H1 (cell line): ENCODE results near the gene FOXP4. TPM values are rescaled to one million over a fixed set of nuclear protein-coding genes. Genes with fewer than 3 reads are reported as not detected.

Experiments
- ASH2L ChIP-seq: fragments of 200-600, 300-600 bp; sonication (generic); IDR thresholded peaks from one replicate; pipeline ENCODE4 v1.7.1; 2017; ENCODE audit warnings: low read length
- HDAC2 ChIP-seq, 2 experiments: fragments of 300-600 bp in 1 of 2; sonication (generic) in 1 of 2; IDR thresholded peaks; 2 replicates each; pipeline ENCODE4 v1.6.1; 2011 to 2012; ENCODE audit warnings: low read depth in 2 of 2, low read length in 2 of 2, mild to moderate bottlenecking in 2 of 2, moderate library complexity in 2 of 2, borderline replicate concordance in 1 of 2, inconsistent platforms in 1 of 2
- RNF2 ChIP-seq: fragments of 200-900, 300-1000 bp; sonication (generic); IDR thresholded peaks from 2 replicates; pipeline ENCODE4 v1.7.1; 2016; ENCODE audit warnings: borderline replicate concordance, low read depth, mild to moderate bottlenecking, antibody characterized with exemption, low read length; ENCODE audit not compliant: poor library complexity, severe bottlenecking; ENCODE audit errors: missing control alignments
- SAP30 ChIP-seq: fragments of 300-600 bp; sonication (generic); IDR thresholded peaks from 2 replicates; pipeline ENCODE4 v1.7.1; 2012; ENCODE audit warnings: low read length, moderate library complexity, mild to moderate bottlenecking, inconsistent platforms; ENCODE audit not compliant: insufficient read depth, insufficient replicate concordance
- USF2 ChIP-seq: IDR thresholded peaks from 2 replicates; pipeline ENCODE4 v1.6.1; 2011; ENCODE audit warnings: low read length, improper control_type of control experiment
- polyA plus RNA-seq, 7 experiments: library from polyadenylated mRNA; depleted of rRNA in 3 of 7; stranded (reverse) in 5 of 7; unstranded in 2 of 7; fragments of >200 nt in 5 of 7; fragments of 200-250 nt in 2 of 7; gene quantifications; 1 replicate in 5 of 7; 2 replicates in 1 of 7; 4 replicates in 1 of 7; pipeline versions ENCODE4 v1.2.1 to v1.2.3, GENCODE V29; 2011 to 2013; ENCODE audit warnings: missing spikeins in 2 of 7, mixed read lengths in 2 of 7
- total RNA-seq: library from RNA; stranded (reverse); fragmentation: NEBNext Ultra II Directional; extraction: Animal tissue kit (Norgen Biotek cat#: 25700); gene quantifications from 2 replicates; pipeline ENCODE4 v1.2.1, GENCODE V29; 2021

FOXP4 gene
- total and polyA plus RNA-seq, 2 of the 8 experiments (the other 6 are each of a cell fraction or from before 2014, with no cell fraction given), result 4.8 to 13.3 TPM

GRCh38 chr6:41630946-41631345, 84.8 kb downstream of the FOXP4 start (continued):
- TF ChIP-seq HDAC2 (IDR thresholded peaks at IDR 0.05; ENCODE audit: borderline replicate concordance in 1 of 2, low read depth in 2 of 2, low read length in 2 of 2) (no peak), SAP30 (no peak), RNF2 (no peak), ASH2L (no peak), USF2 (no peak)
- TF ChIP-seq, all 59 proteins: peak for 0
